GM21526 (cell line): ENCODE measurements around the gene MRPL50.

Source experiments
- ATAC-seq: cut with Tn5 transposase; IDR thresholded peaks from one replicate; pipeline ENCODE4 v1.9.1; 2021; ENCODE audit warnings: moderate library complexity; ENCODE audit not compliant: unreplicated experiment, low FRiP score

Gene MRPL50

DNA sequence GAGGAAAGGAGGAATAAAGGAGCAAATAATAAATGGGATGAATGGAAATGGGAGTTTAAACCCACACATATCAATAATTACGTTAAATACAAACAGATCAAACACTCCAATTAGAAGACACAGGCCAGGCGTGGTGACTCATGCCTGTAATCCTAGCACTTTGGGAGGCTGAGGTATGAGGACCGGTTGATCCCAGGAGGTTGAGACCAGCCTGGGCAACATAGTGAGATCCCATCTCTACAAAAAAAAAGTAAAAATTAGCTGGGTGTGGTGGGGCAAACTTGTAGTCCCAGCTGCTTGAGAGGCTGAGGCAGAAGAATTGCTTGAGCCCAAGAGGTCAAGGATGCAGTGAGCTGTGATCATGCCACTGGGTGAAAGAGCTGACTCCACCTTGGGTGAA, 17.3 kb downstream of the MRPL50 start:
- no peak for ATAC-seq

DNA sequence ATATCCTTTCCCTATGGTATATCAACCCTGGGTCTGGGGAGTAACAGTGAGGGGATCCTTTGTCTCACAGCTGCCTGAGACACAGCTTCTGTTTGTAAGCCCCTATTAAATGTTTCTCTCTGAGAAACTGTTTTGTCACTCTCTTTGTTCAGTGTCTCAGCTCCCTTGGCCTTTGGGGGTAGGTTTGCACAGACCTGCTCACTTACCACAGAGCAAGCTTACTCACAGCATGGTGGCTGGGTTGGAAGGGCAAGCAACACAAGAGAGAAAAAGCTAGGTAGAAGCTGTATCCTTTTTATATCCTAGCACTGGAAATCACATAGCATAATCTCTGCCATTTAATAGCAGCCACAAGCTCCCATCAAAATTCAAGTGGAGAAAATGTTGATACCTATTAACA, 18.1 kb downstream of the MRPL50 start:
- ATAC-seq: no peak

DNA sequence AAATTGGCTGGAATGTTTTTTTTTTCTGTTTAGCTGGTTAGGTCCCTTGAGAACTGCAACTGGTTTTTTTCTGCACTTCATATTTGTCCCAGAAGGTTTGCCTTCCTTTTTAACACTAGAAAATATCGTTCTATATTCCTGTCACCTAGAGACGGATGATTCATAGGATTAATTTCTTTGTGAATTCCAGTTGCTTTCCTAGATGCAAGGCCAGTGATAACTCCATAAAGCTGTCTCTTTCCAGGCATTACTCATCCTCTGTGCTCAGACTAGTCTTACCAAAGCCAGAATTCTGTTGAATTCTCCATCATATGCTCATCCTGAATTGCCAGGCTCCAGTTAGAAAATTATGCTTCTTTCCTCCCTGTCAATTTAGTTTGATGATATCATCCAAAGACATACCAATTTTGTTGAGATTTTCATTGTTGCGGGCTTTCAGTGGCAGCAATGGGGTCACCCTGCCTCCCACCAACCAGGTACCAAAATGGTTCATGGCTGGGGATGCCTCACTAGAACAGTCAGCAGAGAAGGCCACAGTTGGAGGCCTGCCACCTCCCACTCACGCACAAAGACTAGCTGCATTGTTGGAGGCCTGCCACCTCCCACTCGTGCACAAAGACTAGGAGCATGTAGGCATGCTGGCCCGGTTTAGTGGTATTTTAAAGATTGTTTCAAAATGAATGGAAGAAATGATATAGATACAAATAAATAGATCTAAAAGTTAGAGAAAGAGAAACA, 22.1 kb downstream of the MRPL50 start:
- no peak for ATAC-seq

DNA sequence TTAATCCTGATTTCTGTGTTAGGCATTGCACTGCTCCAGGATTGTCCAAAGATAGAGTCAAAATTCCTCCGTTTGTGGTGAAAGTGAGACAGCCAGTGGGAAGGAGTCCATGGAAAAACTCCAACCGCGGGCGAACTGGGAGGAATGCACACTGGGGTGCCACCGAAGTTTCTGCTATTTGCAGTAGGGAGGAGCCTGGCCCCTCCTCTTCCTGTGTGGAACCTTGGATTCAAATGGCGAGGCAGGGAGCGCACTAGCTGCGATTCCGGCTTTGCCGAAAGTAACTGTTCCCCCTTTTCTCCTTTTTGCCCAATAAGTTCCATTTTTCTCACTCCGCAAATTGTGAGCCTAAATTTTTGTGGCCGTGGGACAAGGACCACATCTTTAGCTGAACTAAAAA, 22.9 kb downstream of the MRPL50 start:
- ATAC-seq: no peak

DNA sequence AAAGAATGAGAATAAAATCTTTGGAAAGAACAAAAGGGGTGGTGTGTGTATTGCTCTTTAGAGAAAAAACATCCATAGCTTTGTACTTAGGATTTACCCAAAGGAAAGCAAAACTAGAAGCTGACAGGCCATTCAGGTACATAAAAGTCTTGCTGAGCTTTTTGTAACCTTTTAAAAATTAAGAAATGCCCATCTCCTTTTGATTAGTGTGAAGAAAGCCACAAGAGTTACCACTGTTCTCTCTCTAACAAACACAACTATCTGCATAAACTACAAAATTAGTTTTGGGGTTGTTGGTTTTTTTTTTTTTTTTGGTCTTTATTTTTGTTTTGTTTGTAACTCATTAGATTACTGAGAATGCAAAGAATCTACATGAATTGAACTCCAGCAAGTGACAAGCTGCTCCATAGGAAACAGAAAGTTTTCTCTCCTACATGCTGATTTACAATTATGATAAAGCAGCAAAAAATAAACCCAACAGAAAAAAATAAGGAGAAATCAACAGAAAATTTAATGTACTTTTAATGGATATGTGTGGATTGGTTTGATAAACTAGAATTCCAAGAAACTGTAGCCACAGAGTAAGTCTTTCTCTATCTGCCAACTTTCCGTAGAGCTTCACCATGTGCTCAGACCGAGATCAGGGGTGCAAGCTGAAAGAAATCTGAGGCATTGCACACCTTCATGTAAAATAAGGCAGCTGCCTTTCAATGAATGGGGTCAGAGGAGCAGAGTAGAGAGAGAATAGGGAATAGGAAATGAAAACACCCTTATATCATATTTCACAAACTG, 25.9 kb downstream of the MRPL50 start:
- ATAC-seq: no peak

DNA sequence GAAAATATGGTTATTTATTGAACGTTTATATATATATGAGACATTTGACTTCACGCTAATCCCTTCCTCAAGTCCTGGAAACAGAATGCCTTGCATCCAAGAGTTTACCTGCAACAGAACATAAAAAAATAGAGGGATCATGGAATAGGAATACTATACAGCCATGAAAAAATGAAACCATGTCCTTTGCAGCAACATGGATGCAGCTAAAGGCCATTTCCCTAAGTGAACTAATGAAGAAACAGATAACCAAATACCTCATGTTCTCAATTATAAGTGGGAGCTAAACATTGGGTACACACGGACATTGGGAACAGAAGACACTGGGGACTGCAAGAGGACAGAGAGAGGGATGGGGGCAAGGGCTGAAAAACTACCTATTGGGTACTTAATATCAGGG, 26.6 kb downstream of the MRPL50 start:
- no peak for ATAC-seq

DNA sequence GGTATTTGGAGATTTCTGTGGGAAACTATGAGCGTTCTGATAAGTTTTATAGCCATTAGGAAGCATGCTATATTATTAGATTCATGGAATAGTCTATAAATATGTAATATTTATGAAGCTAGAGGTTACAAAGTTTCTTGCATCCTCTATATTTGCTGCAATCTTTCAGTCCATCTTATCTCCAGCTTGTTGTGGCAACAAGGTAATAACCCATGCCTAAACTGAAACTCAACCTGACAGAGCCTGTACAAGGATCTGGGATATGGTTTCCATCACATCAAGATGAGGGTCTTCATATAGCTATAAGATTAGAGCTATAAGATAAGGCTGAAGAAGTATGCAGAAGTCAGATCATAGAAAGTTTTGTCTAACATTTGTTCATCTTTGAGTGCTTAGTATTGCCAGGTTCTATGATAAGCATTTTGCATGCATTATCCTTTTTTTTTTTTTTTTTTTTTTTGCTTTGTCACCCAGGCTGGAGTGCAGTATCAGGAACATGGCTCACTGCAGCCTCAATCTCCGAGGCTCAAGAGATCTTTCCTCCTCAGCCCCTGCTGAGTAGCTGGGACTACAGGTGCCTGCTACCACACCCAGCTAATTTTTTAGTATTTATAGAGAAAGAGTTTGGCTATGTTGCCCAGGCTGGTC, 28.4 kb downstream of the MRPL50 start:
- no peak for ATAC-seq

DNA sequence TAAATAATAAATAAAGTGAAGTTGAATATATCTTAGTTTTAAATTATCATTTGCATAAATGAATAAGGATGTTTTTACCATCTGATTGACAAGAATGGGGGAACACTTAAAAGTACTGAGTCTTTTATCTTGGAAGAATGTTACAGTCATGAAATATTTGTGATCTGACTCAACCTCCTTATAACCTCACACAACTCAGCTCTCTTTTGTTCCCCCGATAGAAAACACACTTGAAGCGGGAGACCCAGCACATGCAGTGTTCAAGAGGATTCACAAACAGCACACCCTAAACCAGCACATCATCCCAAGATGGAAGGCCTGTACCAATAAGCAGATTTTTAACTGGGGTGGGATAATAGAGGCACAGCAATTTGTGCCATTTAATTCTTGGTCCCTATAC, 29.1 kb downstream of the MRPL50 start:
- no peak for ATAC-seq

DNA sequence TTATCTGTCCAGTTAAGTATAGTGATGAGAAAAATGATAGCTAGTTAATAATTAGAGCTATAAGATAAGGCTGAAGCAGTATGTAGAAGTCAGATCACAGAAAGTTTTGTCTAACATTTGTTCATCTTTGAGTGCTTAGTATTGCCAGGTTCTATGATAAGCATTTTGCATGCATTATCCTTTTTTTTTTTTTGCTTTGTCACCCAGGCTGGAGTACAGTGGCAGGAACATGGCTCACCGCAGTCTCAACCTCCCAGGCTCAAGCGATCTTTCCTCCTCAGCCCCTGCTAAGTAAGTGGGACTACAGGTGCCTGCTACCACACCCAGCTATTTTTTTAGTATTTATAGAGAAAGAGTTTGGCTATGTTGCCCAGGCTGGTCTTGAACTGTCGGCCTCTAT, 31.1 kb downstream of the MRPL50 start:
- no peak for ATAC-seq

DNA sequence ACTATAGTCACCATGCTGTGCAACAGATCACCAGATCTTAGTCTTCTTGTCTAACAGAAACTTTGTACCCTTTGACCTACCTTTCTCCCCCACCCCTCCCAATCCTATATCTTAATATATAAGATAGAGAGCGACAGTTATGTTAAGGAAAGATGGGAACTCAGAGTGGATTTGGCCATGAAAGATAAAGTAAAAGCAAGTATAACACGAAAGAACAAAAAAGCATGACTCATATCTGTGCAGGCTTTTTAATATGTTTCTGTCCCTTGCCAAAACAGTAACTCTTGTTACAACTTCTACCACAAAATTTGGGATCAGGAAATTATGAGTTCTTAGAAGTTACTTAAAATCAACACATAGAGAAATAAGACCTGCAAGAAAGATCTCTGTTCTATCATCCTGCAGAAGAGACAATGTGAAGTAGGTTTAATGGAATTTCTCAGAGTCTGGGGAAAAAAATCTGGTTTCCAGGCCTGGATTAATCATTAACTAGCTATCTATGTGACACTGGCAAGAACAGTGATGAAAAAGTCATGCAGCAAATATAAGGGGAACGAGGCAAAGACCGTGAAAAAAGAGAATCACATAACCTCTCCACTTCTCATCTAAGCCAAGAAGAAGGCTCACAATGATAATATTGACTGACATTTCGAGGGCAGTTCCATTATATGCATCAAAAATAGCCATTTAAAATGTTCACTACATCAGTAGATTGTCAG, 32.2 kb downstream of the MRPL50 start:
- no peak for ATAC-seq

DNA sequence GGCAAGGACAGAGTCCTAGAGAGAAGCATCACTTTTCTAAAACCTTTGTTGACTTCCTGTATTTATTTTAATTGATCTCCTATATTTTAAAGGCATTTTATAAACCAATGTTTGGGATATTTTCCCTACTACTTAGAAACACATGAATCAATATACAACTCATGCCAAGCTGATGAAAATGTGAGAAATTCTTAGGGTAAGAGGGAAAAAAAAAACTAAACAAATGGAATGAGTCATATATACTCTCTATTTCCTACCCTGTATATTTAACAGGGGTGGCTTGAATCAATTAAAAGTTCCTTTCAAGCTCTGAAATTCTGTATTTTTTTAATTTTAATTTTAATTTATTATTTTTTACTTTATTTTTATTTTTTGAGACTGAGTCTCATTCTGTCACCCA, 33.2 kb downstream of the MRPL50 start:
- no peak for ATAC-seq

DNA sequence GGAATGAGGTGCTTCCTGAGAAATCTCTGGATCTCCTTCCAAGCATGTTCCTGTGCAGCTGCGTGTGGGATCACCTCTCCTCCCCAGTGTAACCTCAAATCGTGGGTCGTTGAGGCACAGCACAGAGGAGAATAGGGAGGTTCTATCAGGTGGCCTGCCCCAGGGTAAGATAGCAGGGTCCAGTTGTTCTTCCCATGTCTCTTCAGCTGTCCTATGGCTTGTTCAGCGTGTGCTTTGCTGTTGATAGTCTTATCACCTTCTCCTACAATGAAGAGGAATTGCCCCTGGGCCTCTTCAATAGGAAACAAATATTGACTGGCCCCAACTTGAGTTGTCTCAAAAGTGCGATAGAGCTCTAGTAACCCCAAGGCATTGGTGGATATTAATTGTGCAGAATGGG, 36.0 kb downstream of the MRPL50 start:
- no peak for ATAC-seq

DNA sequence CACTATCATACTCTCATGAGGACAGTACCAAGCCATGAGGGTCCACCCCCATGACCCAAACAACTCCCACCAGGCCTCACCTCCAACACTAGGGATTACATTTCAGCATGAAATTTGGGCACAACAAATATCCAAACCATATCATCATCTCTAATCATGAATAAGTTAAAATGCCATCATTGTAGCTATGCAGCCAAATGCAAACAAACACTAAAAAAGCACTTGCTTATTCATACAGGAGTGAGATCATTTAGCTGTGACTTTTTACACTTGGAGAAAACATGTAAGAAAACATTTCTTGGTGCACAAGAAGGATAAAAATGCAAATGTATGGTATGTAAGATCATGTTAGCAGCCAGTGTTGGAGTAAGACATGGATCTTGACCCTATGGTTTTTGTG, 37.8 kb downstream of the MRPL50 start:
- ATAC-seq: no peak

DNA sequence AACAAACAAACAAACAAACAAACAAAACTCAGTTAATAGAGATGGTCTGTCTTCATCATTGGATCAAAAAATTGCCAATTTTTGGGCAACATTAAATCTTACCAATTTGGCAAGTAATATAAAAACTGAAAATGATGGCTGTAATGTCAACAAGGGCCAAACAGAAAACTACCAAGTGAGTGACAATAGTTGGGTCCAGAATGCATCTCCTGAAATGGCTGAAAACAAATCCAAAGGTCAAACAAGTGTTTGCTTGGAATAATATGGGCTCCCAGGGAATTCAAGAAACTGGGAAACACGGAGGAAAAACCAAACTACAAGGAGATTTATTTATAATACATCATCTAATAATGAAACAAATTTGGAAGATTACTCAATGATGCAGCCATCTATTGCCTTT, 38.7 kb downstream of the MRPL50 start:
- no peak for ATAC-seq

DNA sequence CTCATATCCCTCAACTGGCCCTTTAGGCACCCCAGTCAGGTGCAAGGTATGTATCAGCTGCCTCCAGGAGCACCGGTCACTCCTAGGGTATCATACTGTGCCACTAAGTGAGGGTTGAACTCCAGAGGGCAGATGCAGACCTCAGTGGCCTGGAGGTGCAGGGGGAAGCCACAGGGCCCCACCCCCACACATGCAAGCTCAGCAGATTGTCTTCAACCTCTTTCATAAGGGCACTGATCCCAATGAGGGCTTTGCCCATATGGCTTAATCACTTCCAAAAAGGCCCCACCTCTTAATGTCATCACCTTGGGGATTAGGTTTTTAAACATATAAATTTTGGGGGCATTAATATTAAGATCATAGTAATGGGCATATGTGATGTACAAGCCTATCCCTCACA, 41.8 kb downstream of the MRPL50 start:
- no peak for ATAC-seq

DNA sequence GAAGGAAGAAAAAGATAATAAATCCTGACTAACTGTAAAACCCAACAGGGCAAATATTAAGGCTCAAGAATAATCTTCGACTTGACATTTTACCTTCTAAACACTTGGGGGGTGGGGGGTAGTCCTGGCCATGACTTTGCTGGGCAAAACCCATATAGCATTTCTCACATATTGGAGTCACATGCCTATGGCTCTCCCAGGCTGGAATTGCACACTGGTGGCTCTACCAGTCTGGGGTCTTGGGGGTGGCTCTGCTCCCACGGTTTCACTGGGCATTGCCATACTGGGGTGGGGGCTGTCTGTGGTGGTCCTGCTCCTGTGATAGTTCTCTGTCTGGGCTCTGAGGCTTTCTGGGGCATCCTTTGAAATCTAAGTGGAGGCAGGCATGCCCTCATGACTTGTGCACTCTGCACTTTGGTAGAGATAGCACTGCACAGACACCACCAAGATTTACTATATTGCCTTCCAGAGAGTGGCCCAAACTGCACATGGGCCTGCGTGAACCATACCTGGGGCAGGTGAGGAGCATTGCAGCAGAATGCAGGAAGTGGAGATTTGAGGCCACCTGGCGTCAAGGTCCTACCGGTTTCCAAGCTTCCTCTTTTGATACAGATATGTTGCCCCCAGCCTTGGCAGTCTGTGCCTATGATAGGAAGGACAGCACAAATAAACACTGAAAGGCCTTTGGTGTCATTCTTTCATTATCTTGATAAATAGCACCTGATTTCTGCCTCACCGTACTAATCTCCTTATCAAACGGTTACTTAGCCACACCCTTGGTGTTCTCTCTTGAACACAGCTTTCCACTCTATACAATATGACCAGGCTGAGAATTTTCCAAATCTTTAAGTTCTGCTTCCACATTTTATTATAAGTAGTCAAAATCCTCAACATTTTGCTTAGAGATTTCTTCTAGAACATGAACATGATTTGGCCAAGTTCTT, 43.4 kb downstream of the MRPL50 start:
- no peak for ATAC-seq

DNA sequence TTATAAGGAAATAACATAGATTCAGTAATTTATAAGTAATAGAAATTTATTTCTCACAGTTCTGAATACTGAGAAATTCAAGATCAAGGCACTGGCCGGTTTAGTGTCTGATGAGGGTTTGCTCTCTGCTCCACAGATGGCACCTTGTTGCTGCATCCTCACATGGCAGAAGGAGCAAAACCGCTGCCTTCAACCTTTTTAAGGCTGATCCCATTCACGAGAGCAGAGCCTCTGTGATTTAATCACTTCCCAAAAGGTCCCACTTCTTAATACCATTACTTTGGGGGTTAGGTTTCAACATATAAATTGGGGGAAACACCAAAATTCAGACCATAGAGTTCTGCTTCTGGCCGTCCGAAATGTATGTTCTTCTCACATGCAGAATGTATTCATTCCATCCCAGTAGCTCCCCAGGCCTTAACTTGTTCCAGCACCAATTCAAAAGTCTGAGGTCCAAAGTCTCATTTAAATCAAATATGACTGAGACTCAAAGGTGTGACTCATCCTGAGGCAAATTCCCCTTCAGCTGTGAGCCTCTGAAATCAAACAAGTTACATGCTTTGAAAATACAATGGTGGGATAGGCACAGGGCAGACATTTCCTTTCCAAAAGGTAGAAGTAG, 44.2 kb downstream of the MRPL50 start:
- ATAC-seq: no peak

DNA sequence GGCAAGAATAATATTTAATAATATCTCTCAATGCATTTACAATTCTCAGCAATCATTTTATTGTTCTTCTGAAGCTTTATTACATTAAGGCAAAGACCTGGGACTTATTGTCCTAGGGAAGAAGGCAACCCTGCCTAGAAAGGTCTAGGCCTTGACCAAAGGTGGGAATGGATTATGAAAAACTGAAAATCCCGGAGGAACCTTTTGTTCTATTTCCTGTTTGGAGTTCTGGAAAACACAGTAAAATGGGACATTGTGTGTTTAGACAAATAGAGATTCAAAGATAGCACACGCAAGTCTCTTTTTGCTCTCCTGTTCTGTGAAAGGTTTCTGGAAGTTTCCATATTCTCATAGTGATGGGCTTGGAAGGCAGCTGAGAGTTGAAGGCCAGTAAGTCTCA, 44.7 kb downstream of the MRPL50 start:
- no peak for ATAC-seq

DNA sequence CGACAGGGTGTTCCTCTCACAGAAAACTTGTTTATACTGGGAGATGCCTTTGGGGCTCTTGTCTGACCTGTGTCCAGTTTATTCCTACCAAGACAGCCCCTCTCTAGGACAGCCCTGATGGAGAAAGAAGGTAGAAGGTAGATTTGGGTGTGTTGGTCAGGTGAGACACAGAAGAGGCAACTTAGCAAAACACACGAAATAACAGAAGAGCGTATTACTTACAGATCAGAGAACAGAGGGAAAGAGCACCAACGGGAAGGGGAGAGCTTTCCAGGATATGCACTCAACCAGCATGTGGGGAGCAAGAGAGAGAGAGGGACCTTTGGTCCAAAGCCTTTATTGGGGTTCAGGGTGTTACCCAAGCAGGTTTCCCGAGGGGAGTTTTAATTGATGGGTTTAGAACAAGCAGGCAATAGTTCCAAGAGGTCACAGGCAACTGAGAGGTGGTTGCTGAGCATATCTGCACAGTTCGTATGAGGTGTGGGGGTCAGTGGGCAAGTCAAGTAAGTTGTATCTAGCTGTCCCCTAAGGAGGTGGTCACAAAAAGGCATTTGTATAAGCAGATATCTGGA, 45.4 kb downstream of the MRPL50 start:
- no peak for ATAC-seq
